NCI-H1048 (cell line): ENCODE results near the gene KRTAP15-1.

Experiments used
- DNase-seq: peaks from one replicate; lab custom pipeline; 2025; lab: John Stamatoyannopoulos, UW

KRTAP15-1 gene

GRCh38 chr21:30487336-30487735 is 47.3 kb downstream of the KRTAP15-1 start, which contains the start of gene KRTAP19-2:
TSS of gene KRTAP19-2 (minus strand) at chr21:30487436. CDS start at chr21:30487348, 88 bp downstream.
- no peak for DNase-seq
